ENCODE measurements around the gene NELFE.
"Not testable (repeated sequence)": the region's sequence is repeated elsewhere in the genome, so short reads cannot be mapped to it uniquely, and the experiment has no call there.

Gene NELFE

GRCh38 chr6:31980998-31981397 lies 22.2 kb upstream of the NELFE start:
- not testable (repeated sequence) for H3K9me3 Mint-ChIP-seq; H3K4me1 Mint-ChIP-seq (ENCODE audit: low read depth); H3K36me3 Mint-ChIP-seq (ENCODE audit: low read depth); H3K4me3 Mint-ChIP-seq; DNase-seq (ENCODE audit: low spot score); H3K27ac Mint-ChIP-seq; H3K27me3 Mint-ChIP-seq (ENCODE audit: low read depth)

GRCh38 chr6:31980195-31980876 lies 21.6 kb upstream of the NELFE start:
- not testable (repeated sequence) for H3K9me3 Mint-ChIP-seq; H3K36me3 Mint-ChIP-seq (ENCODE audit: low read depth); H3K4me1 Mint-ChIP-seq (ENCODE audit: low read depth); H3K27me3 Mint-ChIP-seq (ENCODE audit: low read depth); H3K4me3 Mint-ChIP-seq; DNase-seq (ENCODE audit: low spot score)
- peak overlapping the region; percentile 68 for H3K27ac Mint-ChIP-seq

GRCh38 chr6:31979238-31979898 lies 20.6 kb upstream of the NELFE start:
- Mint-ChIP-seq H3K27ac (peak overlapping the region; percentile 68), H3K27me3 (ENCODE audit: low read depth) (no peaks in the 10 kb centered on the region), H3K4me3 (no peak overlapping the region), H3K4me1 (ENCODE audit: low read depth) (peaks cover 9% of the 10 kb centered on the region), H3K9me3 (no peaks in the 10 kb centered on the region), H3K36me3 (ENCODE audit: low read depth) (peaks cover 2% of the 10 kb centered on the region)
- no peak for DNase-seq (ENCODE audit: low spot score)

- peak overlapping the region; percentile 21 for H3K4me3 Mint-ChIP-seq
- no peak overlapping the region for H3K27ac Mint-ChIP-seq
- H3K4me1 Mint-ChIP-seq (ENCODE audit: low read depth) = peaks cover 9% of the 10 kb centered on the region
- no peaks in the 10 kb centered on the region for H3K9me3 Mint-ChIP-seq
- DNase-seq (ENCODE audit: low spot score) = no peak
- no peaks in the 10 kb centered on the region for H3K27me3 Mint-ChIP-seq (ENCODE audit: low read depth)
- H3K36me3 Mint-ChIP-seq (ENCODE audit: low read depth) = peaks cover 4% of the 10 kb centered on the region
Observed at GRCh38 chr6:31978831-31979230, 20.1 kb upstream of the NELFE start.

DNA sequence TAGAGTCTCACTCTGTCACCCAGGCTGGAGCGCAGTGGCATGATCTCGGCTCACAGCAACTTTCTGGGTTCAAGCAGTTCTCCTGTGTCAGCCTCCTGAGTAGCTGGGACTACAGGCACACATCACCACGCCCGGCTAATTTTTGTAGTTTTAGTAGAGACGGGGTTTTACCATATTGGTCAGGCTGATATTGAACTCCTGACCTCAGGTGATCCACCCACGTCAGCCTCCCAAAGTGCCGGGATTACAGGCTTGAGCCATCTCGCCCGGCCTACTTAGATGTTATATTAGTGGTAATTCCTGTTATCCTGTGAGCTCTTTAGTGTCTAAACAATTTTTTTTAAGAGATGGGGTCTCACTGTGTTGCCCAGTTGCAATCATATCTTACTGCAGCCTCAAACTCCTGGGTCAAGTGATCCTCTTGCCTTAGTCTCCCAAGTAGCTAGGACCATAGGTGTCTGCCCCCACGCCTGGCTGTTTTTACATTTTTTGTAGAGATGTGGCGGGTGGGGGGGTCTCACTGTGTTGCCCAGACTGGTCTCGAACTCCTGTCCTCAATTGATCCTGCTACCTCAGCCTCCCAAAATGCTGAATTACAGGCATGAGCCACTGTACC lies 19.2 kb upstream of the NELFE start:
- Mint-ChIP-seq H3K36me3 (ENCODE audit: low read depth) (peaks cover 4% of the 10 kb centered on the region), H3K27ac (no peak overlapping the region), H3K27me3 (ENCODE audit: low read depth) (no peaks in the 10 kb centered on the region), H3K4me3 (no peak overlapping the region), H3K4me1 (ENCODE audit: low read depth) (peaks cover 14% of the 10 kb centered on the region), H3K9me3 (no peaks in the 10 kb centered on the region)
- no peak for DNase-seq (ENCODE audit: low spot score)

- not testable (repeated sequence) for H3K27ac Mint-ChIP-seq; H3K36me3 Mint-ChIP-seq (ENCODE audit: low read depth); H3K9me3 Mint-ChIP-seq; H3K4me3 Mint-ChIP-seq; DNase-seq (ENCODE audit: low spot score); H3K27me3 Mint-ChIP-seq (ENCODE audit: low read depth)
- H3K4me1 Mint-ChIP-seq (ENCODE audit: low read depth) = peaks cover 20% of the 10 kb centered on the region
Observed at GRCh38 chr6:31976065-31976464, 17.3 kb upstream of the NELFE start.

GRCh38 chr6:31972709-31973350 lies 14.1 kb upstream of the NELFE start:
- Mint-ChIP-seq H3K9me3 (no peaks in the 10 kb centered on the region), H3K27ac (peak overlapping the region; percentile 100), H3K4me1 (ENCODE audit: low read depth) (peaks cover 18% of the 10 kb centered on the region), H3K27me3 (ENCODE audit: low read depth) (no peaks in the 10 kb centered on the region), H3K4me3 (peak overlapping the region; percentile 98), H3K36me3 (ENCODE audit: low read depth) (peaks cover 20% of the 10 kb centered on the region)
- no peak for DNase-seq (ENCODE audit: low spot score)

GRCh38 chr6:31971993-31972708 lies 13.4 kb upstream of the NELFE start, which contains the start of gene DXO:
Gene DXO (minus strand): TSS chr6:31972138. CDS start chr6:31971675, 463 bp downstream.
- peaks cover 18% of the 10 kb centered on the region for H3K4me1 Mint-ChIP-seq (ENCODE audit: low read depth)
- H3K27me3 Mint-ChIP-seq (ENCODE audit: low read depth) = no peaks in the 10 kb centered on the region
- DNase-seq (ENCODE audit: low spot score) = peak; percentile 98
- H3K4me3 Mint-ChIP-seq = peak within 1 kb of the TSS; percentile 98
- H3K27ac Mint-ChIP-seq = peak within 1 kb of the TSS; percentile 100
- H3K36me3 Mint-ChIP-seq (ENCODE audit: low read depth) = peaks cover 27% of the 10 kb centered on the region
- H3K9me3 Mint-ChIP-seq = no peaks in the 10 kb centered on the region

- no peaks in the 10 kb centered on the region for H3K27me3 Mint-ChIP-seq (ENCODE audit: low read depth)
- peak overlapping the region; percentile 100 for H3K27ac Mint-ChIP-seq
- H3K9me3 Mint-ChIP-seq = no peaks in the 10 kb centered on the region
- DNase-seq (ENCODE audit: low spot score) = no peak
- H3K36me3 Mint-ChIP-seq (ENCODE audit: low read depth) = peaks cover 27% of the 10 kb centered on the region
- peaks cover 18% of the 10 kb centered on the region for H3K4me1 Mint-ChIP-seq (ENCODE audit: low read depth)
- peak overlapping the region; percentile 98 for H3K4me3 Mint-ChIP-seq
Observed at GRCh38 chr6:31971279-31971992, 12.7 kb upstream of the NELFE start.

DNA sequence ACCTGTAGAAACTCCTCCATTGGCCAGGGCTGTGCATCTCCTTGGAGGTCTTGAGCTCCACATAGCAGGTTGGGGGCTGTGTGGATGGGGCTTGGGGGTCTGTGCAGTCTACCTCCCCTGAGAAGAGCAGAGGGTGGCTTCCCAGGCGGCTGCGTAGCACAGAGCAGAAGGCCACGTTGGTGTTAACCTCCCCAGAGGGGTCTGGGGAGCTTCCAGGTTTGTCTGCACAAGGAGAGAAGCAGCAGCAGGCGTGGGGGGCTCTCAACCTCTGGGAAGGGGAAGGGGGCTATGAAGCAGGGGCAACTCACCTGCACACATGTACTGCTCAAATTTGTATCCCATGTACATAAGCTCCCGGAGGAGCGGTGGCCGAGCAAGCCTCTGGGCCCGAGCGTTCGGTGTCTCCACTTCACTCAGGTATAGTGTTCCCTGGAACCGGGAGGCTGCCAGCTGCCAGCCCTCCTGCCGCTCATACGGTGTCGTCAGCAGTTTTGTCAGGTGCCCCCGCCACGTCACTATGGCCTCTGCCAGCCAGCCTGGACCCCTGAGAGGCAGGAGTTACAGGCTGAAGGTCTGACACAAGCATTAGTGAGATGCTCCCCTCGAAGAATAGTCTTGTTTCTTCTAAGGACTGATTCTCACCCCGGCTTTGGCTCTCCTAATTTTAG lies 12.0 kb upstream of the NELFE start:
- DNase-seq (ENCODE audit: low spot score) = no peak
- peaks cover 18% of the 10 kb centered on the region for H3K4me1 Mint-ChIP-seq (ENCODE audit: low read depth)
- H3K4me3 Mint-ChIP-seq = peak overlapping the region; percentile 98
- peaks cover 30% of the 10 kb centered on the region for H3K36me3 Mint-ChIP-seq (ENCODE audit: low read depth)
- peak overlapping the region; percentile 100 for H3K27ac Mint-ChIP-seq
- H3K9me3 Mint-ChIP-seq = no peaks in the 10 kb centered on the region
- no peaks in the 10 kb centered on the region for H3K27me3 Mint-ChIP-seq (ENCODE audit: low read depth)

- H3K36me3 Mint-ChIP-seq (ENCODE audit: low read depth) = peaks cover 32% of the 10 kb centered on the region
- H3K4me1 Mint-ChIP-seq (ENCODE audit: low read depth) = peaks cover 18% of the 10 kb centered on the region
- no peaks in the 10 kb centered on the region for H3K9me3 Mint-ChIP-seq
- H3K4me3 Mint-ChIP-seq = peak overlapping the region; percentile 60
- no peak for DNase-seq (ENCODE audit: low spot score)
- no peaks in the 10 kb centered on the region for H3K27me3 Mint-ChIP-seq (ENCODE audit: low read depth)
- H3K27ac Mint-ChIP-seq = peak overlapping the region; percentile 100
Observed at GRCh38 chr6:31969712-31970603, 11.2 kb upstream of the NELFE start.

All from T-helper 2 cell treated with Interferon-gamma antibody and Interleukin-4, amounts not matched to agents 5 μg/mL and 100 μg/mL, for 36 hours (primary cell).